Trophoblast cell (in vitro differentiated cells and primary cell): ENCODE results near the gene PRSS1.
A peak's percentile ranks its signal among the peaks of the same experiment; 100 is the strongest.
"Not testable (repeated sequence)": the region's sequence is repeated elsewhere in the genome, so short reads cannot be mapped to it uniquely, and the experiment has no call there.

Experiments
- DNase-seq, 2 donors: peaks; one replicate each; pipeline ENCODE4 v3.0.0-alpha.2; 2016
- H2AFZ ChIP-seq: 2 replicates; pipeline ENCODE4 v1.6.1; 2013; ENCODE audit warnings: low read length, moderate library complexity, mild to moderate bottlenecking; ENCODE audit not compliant: insufficient read depth, poor library complexity
- H2AK5ac ChIP-seq: 2 replicates; pipeline ENCODE4 v1.6.1; 2013; ENCODE audit warnings: mild to moderate bottlenecking, low read length
- H2BK120ac ChIP-seq: 2 replicates; pipeline ENCODE4 v1.6.1; 2013; ENCODE audit warnings: low read length, mild to moderate bottlenecking, moderate library complexity; ENCODE audit not compliant: insufficient read depth, poor library complexity
- H2BK12ac ChIP-seq: 2 replicates; pipeline ENCODE4 v1.6.1; 2013; ENCODE audit warnings: mild to moderate bottlenecking, low read length, moderate library complexity
- H2BK5ac ChIP-seq: 2 replicates; pipeline ENCODE4 v1.6.1; 2013; ENCODE audit warnings: low read length, low read depth, moderate library complexity, mild to moderate bottlenecking; ENCODE audit not compliant: poor library complexity
- H3K14ac ChIP-seq: 2 replicates; pipeline ENCODE4 v1.6.1; 2013; ENCODE audit warnings: mild to moderate bottlenecking, low read length
- H3K18ac ChIP-seq: 2 replicates; pipeline ENCODE4 v1.6.1; 2013; ENCODE audit warnings: mild to moderate bottlenecking, low read length
- H3K23ac ChIP-seq: 2 replicates; pipeline ENCODE4 v1.6.1; 2013; ENCODE audit warnings: low read length
- H3K27ac ChIP-seq: 2 replicates; pipeline ENCODE4 v1.5.1; 2013; ENCODE audit warnings: low read depth, mild to moderate bottlenecking, inconsistent platforms, low read length, moderate library complexity
- H3K27me3 ChIP-seq: 2 replicates; pipeline ENCODE4 v1.6.1; 2013; ENCODE audit warnings: inconsistent platforms, mild to moderate bottlenecking, low read length, moderate library complexity; ENCODE audit not compliant: insufficient read depth
- H3K36me3 ChIP-seq, 2 experiments: 1 replicate in 1 of 2; 2 replicates in 1 of 2; pipeline ENCODE4 v1.6.1; 2013; ENCODE audit warnings: low read length in 2 of 2, mild to moderate bottlenecking in 2 of 2, moderate library complexity in 1 of 2; ENCODE audit not compliant: insufficient read depth in 2 of 2, control insufficient read depth in 1 of 2
- H3K4ac ChIP-seq: 2 replicates; pipeline ENCODE4 v1.6.1; 2013; ENCODE audit warnings: low read depth, mild to moderate bottlenecking, low read length, moderate library complexity
- H3K4me1 ChIP-seq, 2 experiments: 1 replicate in 1 of 2; 2 replicates in 1 of 2; pipeline ENCODE4 v1.6.1; 2013; ENCODE audit warnings: low read length in 2 of 2, mild to moderate bottlenecking in 2 of 2, moderate library complexity in 1 of 2; ENCODE audit not compliant: insufficient read depth in 2 of 2, control insufficient read depth in 1 of 2
- H3K4me2 ChIP-seq: 2 replicates; pipeline ENCODE4 v1.6.1; 2013; ENCODE audit warnings: inconsistent platforms, mild to moderate bottlenecking, low read length, moderate library complexity
- H3K4me3 ChIP-seq: 2 replicates; pipeline ENCODE4 v1.5.1; 2013; ENCODE audit warnings: mild to moderate bottlenecking, low read depth, low read length, inconsistent platforms
- H3K79me1 ChIP-seq: one replicate; pipeline ENCODE4 v1.6.1; 2013; ENCODE audit warnings: low read length
- H3K79me2 ChIP-seq: 2 replicates; pipeline ENCODE4 v1.6.1; 2013; ENCODE audit warnings: low read length, mild to moderate bottlenecking; ENCODE audit not compliant: control insufficient read depth, insufficient read depth, poor library complexity
- H3K9ac ChIP-seq: 2 replicates; pipeline ENCODE4 v1.6.1; 2013; ENCODE audit warnings: mild to moderate bottlenecking, low read length
- H3K9me3 ChIP-seq: 2 replicates; pipeline ENCODE4 v1.6.1; 2013; ENCODE audit warnings: low read depth, mild to moderate bottlenecking, control low read depth, inconsistent platforms, low read length; ENCODE audit not compliant: insufficient read depth
- H4K12ac ChIP-seq: 2 replicates; pipeline ENCODE4 v1.6.1; 2013; ENCODE audit warnings: low read depth, mild to moderate bottlenecking, low read length, moderate library complexity
- H4K8ac ChIP-seq: 2 replicates; pipeline ENCODE4 v1.6.1; 2013; ENCODE audit warnings: low read depth, mild to moderate bottlenecking, low read length, moderate library complexity
- H4K91ac ChIP-seq: one replicate; pipeline ENCODE4 v1.6.1; 2013; ENCODE audit warnings: low read depth, mild to moderate bottlenecking, low read length, moderate library complexity
- WGBS: extraction: QIAGEN DNeasy Blood & Tissue Kit; methylation state at CpG from one replicate; pipeline ENCODE4 v1.1.7; 2013; ENCODE audit warnings: missing lambda C conversion rate; ENCODE audit not compliant: insufficient read length, insufficient coverage; ENCODE audit errors: extremely low coverage; 5-methylcytosine and 5-hydroxymethylcytosine counted together

The PRSS1 gene

DNA sequence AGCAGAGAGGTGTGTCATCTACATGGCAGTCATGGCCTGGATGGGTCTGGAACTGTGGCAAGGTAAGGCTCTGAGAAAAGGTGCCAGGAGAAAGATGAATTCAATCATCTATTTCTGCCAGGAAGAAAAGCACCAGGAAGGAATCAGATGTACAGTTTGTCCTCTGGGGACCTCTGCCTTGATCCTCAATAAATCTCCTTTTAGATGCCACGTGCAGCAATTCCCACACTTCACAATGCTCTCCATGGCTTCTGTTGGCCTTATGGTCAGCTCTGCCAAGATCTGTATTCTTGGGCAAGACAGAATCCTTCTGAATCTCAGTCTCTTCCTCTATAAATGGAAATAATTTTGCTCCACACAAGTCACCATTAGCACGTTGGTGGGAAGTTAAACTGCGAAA, 19.6 kb downstream of the PRSS1 start:
- H3K9ac ChIP-seq, H3K23ac ChIP-seq, H3K27me3 ChIP-seq, H3K9me3 ChIP-seq, H3K4me1 ChIP-seq, H3K79me2 ChIP-seq, H2BK120ac ChIP-seq, H3K36me3 ChIP-seq, H4K8ac ChIP-seq, H2BK12ac ChIP-seq, H2BK5ac ChIP-seq, H2AFZ ChIP-seq, H3K4ac ChIP-seq, H2AK5ac ChIP-seq, DNase-seq, H3K27ac ChIP-seq, H4K91ac ChIP-seq, H3K14ac ChIP-seq, H3K79me1 ChIP-seq, H3K4me2 ChIP-seq, H3K4me3 ChIP-seq, H3K18ac ChIP-seq, H4K12ac ChIP-seq: not testable (repeated sequence)
- no CpG with 5 or more reads among the region's 3 CpGs for WGBS

DNA sequence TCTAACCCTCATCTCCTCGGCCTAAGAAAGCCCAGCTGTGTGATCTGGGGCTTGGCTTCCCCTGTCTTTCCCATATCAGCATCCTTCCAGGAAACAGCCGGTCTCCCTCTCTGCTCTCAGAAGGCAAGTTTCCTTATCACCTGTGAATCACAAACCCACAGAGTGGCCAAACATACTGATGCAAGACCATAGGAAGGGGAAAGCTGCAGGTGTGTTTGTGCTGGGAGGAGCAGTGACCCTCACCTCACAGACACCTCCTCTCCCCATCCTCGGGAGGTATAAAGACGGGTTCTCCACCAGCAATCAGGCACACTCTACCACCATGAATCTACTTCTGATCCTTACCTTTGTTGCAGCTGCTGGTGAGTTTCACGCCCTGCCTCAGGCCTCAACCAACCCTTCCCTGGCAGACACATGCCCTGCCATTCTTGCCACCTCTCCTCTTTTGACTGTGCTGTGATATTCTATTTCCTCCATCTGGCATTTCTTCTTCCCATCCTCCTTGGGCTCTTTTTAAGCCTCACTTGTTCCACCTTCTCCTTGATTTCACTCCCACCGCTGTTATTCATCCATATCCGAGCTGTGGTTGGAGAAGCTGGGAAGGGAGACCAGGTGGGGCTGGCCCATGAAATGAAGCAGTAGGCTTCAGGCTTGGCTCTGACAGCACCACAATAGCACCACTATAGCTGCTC, 21.5 kb downstream of the PRSS1 start, which contains the start of gene PRSS2:
TSS of gene PRSS2 (plus strand) at position 310 of the 692 bp plus-strand sequence. CDS start at position 323, 13 bp downstream.
- Histone ChIP-seq H3K4me3 (no peak within 1 kb of the TSS), H3K36me3 (no peaks in the 10 kb centered on the region), H3K4me2 (no peak within 1 kb of the TSS), H2BK12ac (no peak within 1 kb of the TSS), H3K23ac (no peak within 1 kb of the TSS), H4K8ac (no peak within 1 kb of the TSS), H4K12ac (no peak within 1 kb of the TSS), H2AK5ac (no peak within 1 kb of the TSS), H2BK120ac (no peak within 1 kb of the TSS), H3K79me1 (no peaks in the 10 kb centered on the region), H3K9me3 (peaks cover 1% of the 10 kb centered on the region), H2BK5ac (no peak within 1 kb of the TSS), H3K79me2 (no peaks in the 10 kb centered on the region), H3K4me1 (no peaks in the 10 kb centered on the region), H3K18ac (no peak within 1 kb of the TSS), H3K4ac (no peak within 1 kb of the TSS), H2AFZ (no peak within 1 kb of the TSS), H3K27ac (no peak within 1 kb of the TSS), H3K27me3 (no peaks in the 10 kb centered on the region), H3K9ac (no peak within 1 kb of the TSS), H4K91ac (no peak within 1 kb of the TSS), H3K14ac (no peak within 1 kb of the TSS)
- WGBS: no CpG with 5 or more reads among the region's 7 CpGs
- DNase-seq: peak in 1 of 2 donors; percentile 21

DNA sequence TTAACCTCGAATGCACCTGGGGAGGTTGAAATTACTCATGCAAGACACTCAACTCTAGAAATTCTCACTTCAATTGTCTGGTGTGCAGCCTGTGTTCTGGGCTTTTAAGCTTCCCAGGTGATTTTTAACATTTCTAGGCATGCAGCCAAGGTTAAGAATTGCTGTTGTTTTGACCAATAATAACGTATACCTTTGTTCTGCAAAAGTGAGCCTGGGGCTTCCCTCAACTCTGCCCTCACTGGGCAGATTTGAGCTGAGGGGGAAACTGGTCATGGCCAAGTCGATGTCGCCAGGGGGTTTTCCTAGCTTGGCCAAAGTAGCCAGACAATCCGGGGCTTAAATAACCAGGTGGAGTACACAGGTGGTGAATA, 22.1 kb downstream of the PRSS1 start:
- H3K79me1 ChIP-seq: no peaks in the 10 kb centered on the region
- no CpG with 5 or more reads among the region's 5 CpGs for WGBS
- H2BK120ac ChIP-seq: no peak overlapping the region
- no peak overlapping the region for H3K4me3 ChIP-seq
- H3K27me3 ChIP-seq: no peaks in the 10 kb centered on the region
- no peak overlapping the region for H4K12ac ChIP-seq
- no peak overlapping the region for H4K91ac ChIP-seq
- no peak overlapping the region for H4K8ac ChIP-seq
- no peak overlapping the region for H3K23ac ChIP-seq
- no peak overlapping the region for H3K4me2 ChIP-seq
- H3K14ac ChIP-seq: no peak overlapping the region
- H3K36me3 ChIP-seq: no peaks in the 10 kb centered on the region
- no peak overlapping the region for H3K18ac ChIP-seq
- no peak overlapping the region for H3K9ac ChIP-seq
- no peak for DNase-seq
- H2AK5ac ChIP-seq: no peak overlapping the region
- H3K9me3 ChIP-seq: peaks cover 1% of the 10 kb centered on the region
- no peak overlapping the region for H3K4ac ChIP-seq
- no peak overlapping the region for H2AFZ ChIP-seq
- H2BK5ac ChIP-seq: no peak overlapping the region
- no peaks in the 10 kb centered on the region for H3K79me2 ChIP-seq
- no peak overlapping the region for H3K27ac ChIP-seq
- no peak overlapping the region for H2BK12ac ChIP-seq
- no peaks in the 10 kb centered on the region for H3K4me1 ChIP-seq

DNA sequence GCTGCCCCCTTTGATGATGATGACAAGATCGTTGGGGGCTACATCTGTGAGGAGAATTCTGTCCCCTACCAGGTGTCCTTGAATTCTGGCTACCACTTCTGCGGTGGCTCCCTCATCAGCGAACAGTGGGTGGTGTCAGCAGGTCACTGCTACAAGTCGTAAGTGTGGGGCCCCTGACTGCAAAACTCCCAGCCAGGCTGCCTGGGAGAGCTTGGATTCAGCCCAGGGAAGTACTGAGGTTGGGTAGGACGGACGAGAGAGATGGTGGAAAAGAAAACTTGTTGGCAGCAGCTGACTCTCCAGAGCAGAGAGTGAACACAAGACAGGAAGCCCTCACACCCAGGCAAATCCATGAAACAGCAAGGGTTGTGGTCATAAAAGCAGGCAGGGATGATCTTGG, 22.8 kb downstream of the PRSS1 start:
- H3K79me2 ChIP-seq: no peaks in the 10 kb centered on the region

More for the DNA sequence above, 22.8 kb downstream of the PRSS1 start:
- H4K12ac ChIP-seq: no peak overlapping the region
- H3K79me1 ChIP-seq: no peaks in the 10 kb centered on the region
- H4K91ac ChIP-seq: no peak overlapping the region
- no peaks in the 10 kb centered on the region for H3K27me3 ChIP-seq
- no peak overlapping the region for H3K4me2 ChIP-seq
- no peak overlapping the region for H3K4ac ChIP-seq
- no peak overlapping the region for H2BK120ac ChIP-seq
- H4K8ac ChIP-seq: no peak overlapping the region
- H2BK5ac ChIP-seq: no peak overlapping the region
- H3K9ac ChIP-seq: no peak overlapping the region
- H3K4me1 ChIP-seq: no peaks in the 10 kb centered on the region
- no peak overlapping the region for H3K18ac ChIP-seq
- no peaks in the 10 kb centered on the region for H3K36me3 ChIP-seq
- no peak overlapping the region for H3K4me3 ChIP-seq
- no peak overlapping the region for H3K27ac ChIP-seq
- H2AFZ ChIP-seq: no peak overlapping the region
- DNase-seq: no peak
- H3K23ac ChIP-seq: no peak overlapping the region
- no peak overlapping the region for H2AK5ac ChIP-seq
- no CpG with 5 or more reads among the region's 6 CpGs for WGBS
- H2BK12ac ChIP-seq: no peak overlapping the region
- H3K9me3 ChIP-seq: peaks cover 1% of the 10 kb centered on the region
- H3K14ac ChIP-seq: no peak overlapping the region
